ENCODE data around the gene AGAP1. TPM values are rescaled to one million over a fixed set of nuclear protein-coding genes. Genes with fewer than 3 reads are reported as not detected.

Gene AGAP1
- total and polyA plus RNA-seq, 11 donors: 5.9 to 21.6 (median 18.9) TPM

GRCh38 chr2:235859651-235860050, 365.8 kb downstream of the AGAP1 start:
- WGBS, 4 donors: 54 to 67% (median 60%) methylated on average over 8 of the region's 8 CpGs
- intact Hi-C loops (cut with DNase I): no loop called here
- TF ChIP-seq POLR2A (IDR thresholded peaks at IDR 0.05) (no peak), CTCF (IDR thresholded peaks at IDR 0.05) (peak in 1 of 12 donors; percentile 14)
- Histone ChIP-seq H3K27ac (peak overlapping the region; percentile 34 to 73 (median 66)), H3K4me3 (peak overlapping the region in 4 of 12 donors; percentile 2 to 27 (median 16)), H3K4me1 (peaks cover 0 to 39% (median 9%) of the 10 kb centered on the region in 12 donors), H3K27me3 (no peaks in the 10 kb centered on the region), H3K9me3 (no peaks in the 10 kb centered on the region), H3K36me3 (no peaks in the 10 kb centered on the region)
- peak; percentile 54 to 84 (median 71) for ATAC-seq
- DNase-seq: peak in 4 of 5 donors; percentile 28 to 46 (median 43)

- H3K4me1 ChIP-seq: peaks cover 0 to 39% (median 9%) of the 10 kb centered on the region in 12 donors
- intact Hi-C loops (cut with DNase I): no loop called here
- DNase-seq (no peak), ATAC-seq (peak in 3 of 4 donors; percentile 53 to 65 (median 61))
- H3K27ac ChIP-seq: peak overlapping the region; percentile 34 to 73 (median 66)
- no peak for TF ChIP-seq POLR2A (IDR thresholded peaks at IDR 0.05)
- TF ChIP-seq CTCF (IDR thresholded peaks at IDR 0.05): no peak
- H3K4me3 ChIP-seq: peak overlapping the region in 4 of 12 donors; percentile 2 to 27 (median 16)
- H3K9me3 ChIP-seq: no peaks in the 10 kb centered on the region
- no peaks in the 10 kb centered on the region for H3K27me3 ChIP-seq
- no peaks in the 10 kb centered on the region for H3K36me3 ChIP-seq
- WGBS, 4 donors: 56 to 68% (median 61%) methylated on average over 5 of the region's 5 CpGs
These were observed 366.3 kb downstream of the AGAP1 start for GRCh38 chr2:235860111-235860510.

- H3K9me3 ChIP-seq: no peaks in the 10 kb centered on the region
- TF ChIP-seq POLR2A (IDR thresholded peaks at IDR 0.05): no peak
- TF ChIP-seq CTCF (IDR thresholded peaks at IDR 0.05): no peak
- H3K36me3 ChIP-seq: no peaks in the 10 kb centered on the region
- H3K4me1 ChIP-seq: peaks cover 0 to 39% (median 9%) of the 10 kb centered on the region in 12 donors
- intact Hi-C loops (cut with DNase I): no loop called here
- peak overlapping the region in 1 of 12 donors; percentile 4 for H3K27ac ChIP-seq
- no peak overlapping the region for H3K4me3 ChIP-seq
- H3K27me3 ChIP-seq: no peaks in the 10 kb centered on the region
- no peak for ATAC-seq
- DNase-seq: no peak
- 76 to 90% (median 82%) methylated on average over 3 of the region's 3 CpGs for WGBS, 4 donors
These were observed 367.0 kb downstream of the AGAP1 start for GRCh38 chr2:235860871-235861270.

GRCh38 chr2:235861383-235861782, 367.5 kb downstream of the AGAP1 start:
- no peak for TF ChIP-seq CTCF (IDR thresholded peaks at IDR 0.05)
- no peak for TF ChIP-seq POLR2A (IDR thresholded peaks at IDR 0.05)
- ATAC-seq (peak in 2 of 4 donors; percentile 67 to 80), DNase-seq (no peak)
- H3K4me1 ChIP-seq: peaks cover 0 to 39% (median 9%) of the 10 kb centered on the region in 12 donors
- H3K36me3 ChIP-seq: no peaks in the 10 kb centered on the region
- no peak overlapping the region for H3K4me3 ChIP-seq
- H3K27ac ChIP-seq: no peak overlapping the region
- H3K27me3 ChIP-seq: no peaks in the 10 kb centered on the region
- H3K9me3 ChIP-seq: no peaks in the 10 kb centered on the region
- intact Hi-C loops (cut with DNase I): no loop called here
- WGBS, 4 donors: 51 to 71% (median 60%) methylated on average over 2 to 3 of the region's 3 CpGs

Data from heart left ventricle (tissue), 16 donors.